ENCODE results near the gene CISD1.
"Not testable (repeated sequence)": the region's sequence is repeated elsewhere in the genome, so short reads cannot be mapped to it uniquely, and the experiment has no call there.

Gene CISD1

GRCh38 chr10:58268946-58269781 is at the start of gene CISD1:
TSS of gene CISD1 (plus strand) at chr10:58269162. CDS start at chr10:58269274, 112 bp downstream.
- peak; percentile 98 for DNase-seq (ENCODE audit: low spot score)

GRCh38 chr10:58219875-58220274 is 49.1 kb upstream of the CISD1 start:
- DNase-seq (ENCODE audit: low spot score) = peak; percentile 25

GRCh38 chr10:58220769-58221451 is 48.1 kb upstream of the CISD1 start:
- DNase-seq (ENCODE audit: low spot score) = peak; percentile 80

GRCh38 chr10:58225654-58226053 is 43.3 kb upstream of the CISD1 start:
- DNase-seq (ENCODE audit: low spot score) = no peak

GRCh38 chr10:58229856-58230255 is 39.1 kb upstream of the CISD1 start:
- DNase-seq (ENCODE audit: low spot score) = not testable (repeated sequence)

- DNase-seq (ENCODE audit: low spot score) = peak; percentile 71
Measured at GRCh38 chr10:58237014-58237834, 31.7 kb upstream of the CISD1 start.

GRCh38 chr10:58239561-58240169 is 29.3 kb upstream of the CISD1 start:
- no peak for DNase-seq (ENCODE audit: low spot score)

GRCh38 chr10:58240531-58240930 is 28.4 kb upstream of the CISD1 start:
- DNase-seq (ENCODE audit: low spot score) = no peak

- peak; percentile 51 for DNase-seq (ENCODE audit: low spot score)
Measured at GRCh38 chr10:58241346-58241745, 27.6 kb upstream of the CISD1 start.

- no peak for DNase-seq (ENCODE audit: low spot score)
Measured at GRCh38 chr10:58243269-58243668, 25.7 kb upstream of the CISD1 start.

GRCh38 chr10:58243801-58244200 is 25.2 kb upstream of the CISD1 start:
- DNase-seq (ENCODE audit: low spot score) = not testable (repeated sequence)

- DNase-seq (ENCODE audit: low spot score) = not testable (repeated sequence)
Measured at GRCh38 chr10:58244242-58244641, 24.7 kb upstream of the CISD1 start.

GRCh38 chr10:58244666-58245065 is 24.3 kb upstream of the CISD1 start:
- DNase-seq (ENCODE audit: low spot score) = not testable (repeated sequence)

GRCh38 chr10:58253184-58253583 is 15.8 kb upstream of the CISD1 start:
- no peak for DNase-seq (ENCODE audit: low spot score)

GRCh38 chr10:58254644-58255043 is 14.3 kb upstream of the CISD1 start:
- no peak for DNase-seq (ENCODE audit: low spot score)

GRCh38 chr10:58256013-58256780 is 12.8 kb upstream of the CISD1 start:
- DNase-seq (ENCODE audit: low spot score) = not testable (repeated sequence)

- no peak for DNase-seq (ENCODE audit: low spot score)
Measured at GRCh38 chr10:58258977-58259692, 9.8 kb upstream of the CISD1 start.

GRCh38 chr10:58260334-58260733 is 8.6 kb upstream of the CISD1 start:
- no peak for DNase-seq (ENCODE audit: low spot score)

GRCh38 chr10:58262766-58263165 is 6.2 kb upstream of the CISD1 start:
- no peak for DNase-seq (ENCODE audit: low spot score)

- no peak for DNase-seq (ENCODE audit: low spot score)
Measured at GRCh38 chr10:58264780-58265179, 4.2 kb upstream of the CISD1 start.

GRCh38 chr10:58265249-58265648 is 3.7 kb upstream of the CISD1 start:
- no peak for DNase-seq (ENCODE audit: low spot score)

All from GM03348 (cell line).